Activated T-helper 17 cell treated with anti-CD3 and anti-CD28 coated beads, Interleukin-2, amount 50 U/mL, for 72 hours (primary cell): ENCODE results near the gene MINDY2. TPM values are rescaled to one million over a fixed set of nuclear protein-coding genes. Genes with fewer than 3 reads are reported as not detected.
"Not testable (repeated sequence)": the region's sequence is repeated elsewhere in the genome, so short reads cannot be mapped to it uniquely, and the experiment has no call there.

ENCODE experiments used
- ATAC-seq: fragments of 150-1000 bp; cut with Tn5 transposase; replicated peaks from 2 replicates; pipeline ENCODE4 v1.10.0; 2021; ENCODE audit warnings: mild to moderate bottlenecking, moderate library complexity
- H3K27ac Mint-ChIP-seq: one replicate; pipeline ENCODE4 v1.8.0; 2022; ENCODE audit warnings: mixed read lengths
- H3K27me3 Mint-ChIP-seq: one replicate; pipeline ENCODE4 v1.8.0; 2022; ENCODE audit warnings: mixed read lengths
- H3K36me3 Mint-ChIP-seq: one replicate; pipeline ENCODE4 v1.8.0; 2022; ENCODE audit warnings: low read depth, mild to moderate bottlenecking, mixed read lengths
- H3K4me1 Mint-ChIP-seq: one replicate; pipeline ENCODE4 v1.8.0; 2022; ENCODE audit warnings: mixed read lengths
- H3K4me3 Mint-ChIP-seq: one replicate; pipeline ENCODE4 v1.8.0; 2022; ENCODE audit warnings: mild to moderate bottlenecking, mixed read lengths
- H3K9me3 Mint-ChIP-seq: one replicate; pipeline ENCODE4 v1.8.0; 2022; ENCODE audit warnings: mixed read lengths
- total RNA-seq, 2 donors: library from RNA; stranded (reverse); gene quantifications; one replicate each; pipeline ENCODE4 v1.2.3, GENCODE V29; 2022

The MINDY2 gene
- total RNA-seq, 2 donors from 2014 or later: 17.2 to 33.0 TPM

DNA sequence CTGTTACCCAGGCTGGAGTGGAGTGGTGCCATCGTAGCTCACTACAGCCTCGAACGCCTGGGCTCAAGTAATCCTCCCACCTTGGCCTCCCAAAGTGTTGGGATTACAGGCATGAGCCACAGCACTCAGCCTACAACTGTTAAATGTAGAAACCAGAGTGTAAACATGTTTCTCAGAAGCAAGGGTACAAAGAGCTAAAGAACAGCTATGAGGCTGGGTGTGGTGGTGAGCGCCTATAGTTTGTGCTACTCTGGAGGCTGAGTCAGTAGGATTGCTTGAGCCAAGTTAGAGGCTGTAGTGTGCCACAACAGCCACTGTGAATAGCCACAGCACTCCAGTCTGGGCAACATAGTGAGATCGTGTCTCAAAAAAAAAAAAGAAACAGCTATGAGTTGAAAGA, 4.8 kb upstream of the MINDY2 start:
- Mint-ChIP-seq H3K9me3 (peaks cover 8% of the 10 kb centered on the region), H3K36me3 (no peaks in the 10 kb centered on the region), H3K27ac (no peak overlapping the region), H3K4me3 (no peak overlapping the region), H3K27me3 (no peaks in the 10 kb centered on the region), H3K4me1 (no peaks in the 10 kb centered on the region)
- ATAC-seq: no peak

- not testable (repeated sequence) for H3K4me1 Mint-ChIP-seq, H3K27me3 Mint-ChIP-seq, H3K36me3 Mint-ChIP-seq, H3K27ac Mint-ChIP-seq, H3K9me3 Mint-ChIP-seq, ATAC-seq, H3K4me3 Mint-ChIP-seq
Observed at GRCh38 chr15:58768601-58769004, 2.5 kb upstream of the MINDY2 start.

- Mint-ChIP-seq H3K4me1 (peaks cover 5% of the 10 kb centered on the region), H3K27ac (peak overlapping the region; percentile 88), H3K27me3 (no peaks in the 10 kb centered on the region), H3K36me3 (no peaks in the 10 kb centered on the region), H3K9me3 (peaks cover 3% of the 10 kb centered on the region), H3K4me3 (no peak overlapping the region)
- peak; percentile 28 for ATAC-seq
Observed at GRCh38 chr15:58770519-58770856, 614 bp upstream of the MINDY2 start.

DNA sequence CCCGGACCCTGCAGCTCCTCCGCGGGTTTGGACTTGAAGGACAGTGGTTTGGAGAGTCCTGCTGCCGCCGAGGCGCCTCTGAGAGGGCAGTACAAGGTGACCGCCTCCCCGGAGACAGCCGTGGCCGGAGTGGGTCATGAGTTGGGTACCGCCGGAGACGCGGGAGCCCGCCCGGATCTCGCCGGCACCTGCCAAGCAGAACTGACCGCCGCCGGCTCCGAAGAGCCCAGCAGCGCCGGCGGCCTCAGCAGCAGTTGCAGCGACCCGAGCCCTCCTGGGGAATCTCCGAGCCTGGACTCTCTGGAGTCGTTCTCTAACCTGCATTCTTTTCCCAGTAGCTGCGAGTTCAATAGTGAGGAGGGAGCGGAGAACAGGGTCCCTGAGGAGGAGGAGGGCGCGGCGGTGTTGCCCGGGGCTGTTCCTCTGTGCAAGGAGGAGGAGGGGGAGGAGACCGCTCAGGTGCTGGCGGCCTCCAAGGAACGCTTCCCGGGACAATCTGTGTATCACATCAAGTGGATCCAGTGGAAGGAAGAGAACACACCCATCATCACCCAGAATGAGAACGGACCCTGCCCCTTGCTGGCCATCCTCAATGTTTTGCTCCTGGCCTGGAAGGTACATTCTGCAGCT, 634 bp downstream of the MINDY2 start:
- Mint-ChIP-seq H3K4me1 (peaks cover 5% of the 10 kb centered on the region), H3K9me3 (no peaks in the 10 kb centered on the region), H3K4me3 (no peak overlapping the region), H3K36me3 (no peaks in the 10 kb centered on the region), H3K27me3 (no peaks in the 10 kb centered on the region), H3K27ac (peak overlapping the region; percentile 88)
- ATAC-seq: peak; percentile 1

- ATAC-seq: no peak
- Mint-ChIP-seq H3K36me3 (peaks cover 5% of the 10 kb centered on the region), H3K27ac (peak overlapping the region; percentile 88), H3K27me3 (no peaks in the 10 kb centered on the region), H3K4me1 (peaks cover 11% of the 10 kb centered on the region), H3K9me3 (no peaks in the 10 kb centered on the region), H3K4me3 (no peak overlapping the region)
Observed at GRCh38 chr15:58773024-58773423, 1.9 kb downstream of the MINDY2 start.

DNA sequence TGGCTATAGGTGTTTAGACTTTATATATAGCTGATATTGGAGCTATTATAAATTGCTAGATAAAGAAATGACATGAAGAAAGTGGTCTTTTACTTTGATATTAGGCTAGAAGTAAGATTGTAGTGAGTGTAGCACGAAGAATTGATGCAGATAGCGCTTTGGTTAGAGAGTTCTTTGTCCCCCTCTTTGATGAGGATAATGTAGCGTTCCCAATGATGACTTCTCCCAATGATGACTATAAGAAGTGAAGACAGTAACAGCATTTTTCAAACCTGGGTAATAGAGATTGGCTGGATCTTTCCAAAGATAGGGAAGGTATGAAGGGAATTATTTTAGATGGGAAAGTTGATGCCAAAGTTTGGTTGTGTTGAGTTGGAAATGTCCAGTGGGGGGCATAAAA, 4.3 kb downstream of the MINDY2 start:
- no peaks in the 10 kb centered on the region for H3K27me3 Mint-ChIP-seq
- peaks cover 11% of the 10 kb centered on the region for H3K4me1 Mint-ChIP-seq

DNA sequence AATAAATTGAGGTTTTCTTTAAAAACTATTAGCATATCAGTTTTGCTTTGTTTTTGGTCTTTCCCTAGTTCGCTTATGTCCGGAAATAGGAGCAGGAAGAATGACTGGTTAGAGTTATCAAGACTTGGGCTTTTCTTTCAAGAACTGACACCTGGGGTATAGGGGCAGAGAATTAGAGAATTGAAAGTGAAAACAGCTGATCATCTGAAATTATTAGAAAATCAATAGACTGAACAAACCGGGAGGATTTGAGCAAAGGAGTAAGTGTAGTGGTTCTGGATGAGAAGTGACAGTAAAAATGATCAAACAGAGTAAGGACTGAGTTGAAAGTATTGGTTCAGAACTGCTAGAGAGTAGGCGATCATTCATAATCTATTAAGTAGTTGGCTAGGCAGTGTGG, 6.0 kb downstream of the MINDY2 start:
- no peaks in the 10 kb centered on the region for H3K9me3 Mint-ChIP-seq

More for the DNA sequence above, 4.3 kb downstream of the MINDY2 start:
- no peak overlapping the region for H3K4me3 Mint-ChIP-seq
- ATAC-seq: no peak
- no peak overlapping the region for H3K27ac Mint-ChIP-seq
- H3K36me3 Mint-ChIP-seq: peaks cover 17% of the 10 kb centered on the region
- no peaks in the 10 kb centered on the region for H3K9me3 Mint-ChIP-seq

DNA sequence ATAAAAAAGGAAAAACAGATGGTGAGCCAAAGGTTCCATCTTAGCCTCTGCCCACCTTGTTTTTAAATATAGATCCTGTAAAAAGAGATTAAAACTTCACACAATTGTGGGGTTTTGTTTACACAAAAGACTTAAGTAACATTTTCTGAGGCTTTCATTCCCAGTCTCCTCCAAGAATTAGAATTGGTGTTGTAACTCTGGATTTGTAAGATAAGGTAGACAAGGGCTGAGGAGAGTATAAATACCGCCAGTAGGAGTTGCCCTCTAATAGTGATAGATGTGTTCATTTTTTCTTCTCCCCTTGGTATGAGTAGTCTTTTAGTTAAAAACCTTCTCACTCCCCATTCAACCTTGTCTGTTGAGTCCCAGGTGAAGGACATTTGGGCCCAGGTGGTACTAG, 8.5 kb downstream of the MINDY2 start:
- Mint-ChIP-seq H3K9me3 (no peaks in the 10 kb centered on the region), H3K36me3 (peaks cover 23% of the 10 kb centered on the region), H3K4me1 (peaks cover 5% of the 10 kb centered on the region), H3K27me3 (no peaks in the 10 kb centered on the region), H3K4me3 (no peak overlapping the region), H3K27ac (no peak overlapping the region)
- no peak for ATAC-seq

More for the DNA sequence above, 6.0 kb downstream of the MINDY2 start:
- Mint-ChIP-seq H3K27ac (peak overlapping the region; percentile 13), H3K36me3 (peaks cover 23% of the 10 kb centered on the region), H3K4me3 (peak overlapping the region; percentile 25), H3K4me1 (peaks cover 11% of the 10 kb centered on the region), H3K27me3 (no peaks in the 10 kb centered on the region)
- ATAC-seq: no peak

GRCh38 chr15:58785355-58785754, 14.3 kb downstream of the MINDY2 start:
- no peaks in the 10 kb centered on the region for H3K9me3 Mint-ChIP-seq
- peaks cover 20% of the 10 kb centered on the region for H3K36me3 Mint-ChIP-seq
- H3K27ac Mint-ChIP-seq: no peak overlapping the region
- ATAC-seq: no peak
- H3K27me3 Mint-ChIP-seq: no peaks in the 10 kb centered on the region
- H3K4me3 Mint-ChIP-seq: no peak overlapping the region
- H3K4me1 Mint-ChIP-seq: no peaks in the 10 kb centered on the region

DNA sequence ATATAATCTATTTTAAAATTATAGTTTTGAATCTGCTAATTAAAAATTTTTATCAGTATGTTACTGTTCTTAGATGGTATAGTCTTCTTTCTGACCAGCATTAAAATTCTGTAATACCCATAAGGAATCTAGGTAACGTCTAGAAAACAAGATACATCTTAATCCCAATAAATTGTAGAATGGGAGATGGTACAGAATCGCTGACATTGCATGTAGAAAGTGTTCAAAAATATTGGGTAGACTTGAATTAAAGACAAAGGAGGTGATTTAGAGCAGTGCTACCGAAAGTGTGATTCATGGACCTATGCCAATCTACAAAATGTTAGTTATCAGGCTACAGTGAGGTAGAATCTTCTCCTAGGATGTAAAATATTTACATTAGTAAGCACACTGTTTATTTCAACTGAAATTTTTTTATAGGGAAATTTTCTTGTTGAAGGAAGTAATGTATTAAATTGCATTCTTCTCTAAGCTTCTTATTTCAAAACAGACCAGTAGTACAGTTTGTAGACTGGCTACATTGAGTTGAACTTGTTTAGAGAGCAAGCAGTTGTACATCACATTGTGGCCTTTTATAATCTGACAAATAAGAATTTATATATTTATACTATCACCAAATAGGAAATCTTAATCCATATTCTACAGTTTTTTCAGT, 17.1 kb downstream of the MINDY2 start:
- no peaks in the 10 kb centered on the region for H3K4me1 Mint-ChIP-seq
- H3K4me3 Mint-ChIP-seq: no peak overlapping the region
- H3K36me3 Mint-ChIP-seq: peaks cover 29% of the 10 kb centered on the region
- H3K27me3 Mint-ChIP-seq: no peaks in the 10 kb centered on the region
- no peak overlapping the region for H3K27ac Mint-ChIP-seq
- H3K9me3 Mint-ChIP-seq: no peaks in the 10 kb centered on the region
- no peak for ATAC-seq

GRCh38 chr15:58793862-58794261, 22.8 kb downstream of the MINDY2 start:
- H3K4me3 Mint-ChIP-seq: no peak overlapping the region
- no peak for ATAC-seq
- no peaks in the 10 kb centered on the region for H3K27me3 Mint-ChIP-seq
- peaks cover 22% of the 10 kb centered on the region for H3K36me3 Mint-ChIP-seq
- H3K4me1 Mint-ChIP-seq: peaks cover 19% of the 10 kb centered on the region
- no peaks in the 10 kb centered on the region for H3K9me3 Mint-ChIP-seq
- H3K27ac Mint-ChIP-seq: peak overlapping the region; percentile 9

GRCh38 chr15:58795825-58796224, 24.7 kb downstream of the MINDY2 start:
- ATAC-seq: peak; percentile 80
- Mint-ChIP-seq H3K36me3 (peaks cover 14% of the 10 kb centered on the region), H3K9me3 (no peaks in the 10 kb centered on the region), H3K4me3 (no peak overlapping the region), H3K27ac (no peak overlapping the region), H3K27me3 (no peaks in the 10 kb centered on the region), H3K4me1 (peaks cover 24% of the 10 kb centered on the region)

- Mint-ChIP-seq H3K27ac (no peak overlapping the region), H3K36me3 (peaks cover 14% of the 10 kb centered on the region), H3K4me1 (peaks cover 24% of the 10 kb centered on the region), H3K9me3 (no peaks in the 10 kb centered on the region), H3K27me3 (no peaks in the 10 kb centered on the region), H3K4me3 (no peak overlapping the region)
- ATAC-seq: no peak
Observed at GRCh38 chr15:58797505-58797904, 26.4 kb downstream of the MINDY2 start.

- Mint-ChIP-seq H3K4me3 (no peak overlapping the region), H3K27ac (no peak overlapping the region), H3K9me3 (no peaks in the 10 kb centered on the region), H3K4me1 (no peaks in the 10 kb centered on the region), H3K36me3 (peaks cover 38% of the 10 kb centered on the region), H3K27me3 (no peaks in the 10 kb centered on the region)
- ATAC-seq: no peak
Observed at GRCh38 chr15:58805095-58805494, 34.0 kb downstream of the MINDY2 start.

- not testable (repeated sequence) for H3K9me3 Mint-ChIP-seq, H3K27ac Mint-ChIP-seq, H3K4me3 Mint-ChIP-seq, H3K27me3 Mint-ChIP-seq, H3K4me1 Mint-ChIP-seq, ATAC-seq
- peaks cover 39% of the 10 kb centered on the region for H3K36me3 Mint-ChIP-seq
Observed at GRCh38 chr15:58823267-58823666, 52.2 kb downstream of the MINDY2 start.
